Activated CD8-positive, alpha-beta T cell treated with anti-CD3 and anti-CD28 coated beads for 36 hours (primary cell): ENCODE results near the gene RAD51B. TPM values are rescaled to one million over a fixed set of nuclear protein-coding genes. Genes with fewer than 3 reads are reported as not detected.
"Not testable (repeated sequence)": the region's sequence is repeated elsewhere in the genome, so short reads cannot be mapped to it uniquely, and the experiment has no call there.

Experiments used
- ATAC-seq: fragments of 200-7000 bp; cut with Tn5 transposase; one replicate; pipeline ENCODE4 v1.10.0; 2021; ENCODE audit warnings: mild to moderate bottlenecking, moderate library complexity
- CTCF ChIA-PET: fragments of 350-600 bp; sonication (Branson Sonifier 250); formaldehyde crosslinking; loops from one replicate; lab custom pipeline; 2021; ENCODE audit warnings: antibody characterized with exemption; lab: Charles Lee
- POLR2A ChIA-PET: fragments of 350-600 bp; sonication (Branson Sonifier 250); formaldehyde crosslinking; loops from one replicate; lab custom pipeline; 2021; ENCODE audit warnings: antibody characterized with exemption; lab: Charles Lee
- DNase-seq: peaks from one replicate; pipeline ENCODE4 v3.0.0-alpha.2; 2020
- H3K27ac Mint-ChIP-seq: one replicate; pipeline ENCODE4 v1.8.0; 2021; ENCODE audit warnings: mild to moderate bottlenecking, mixed read lengths
- H3K27me3 Mint-ChIP-seq: one replicate; pipeline ENCODE4 v1.8.0; 2021; ENCODE audit warnings: mixed read lengths
- H3K36me3 Mint-ChIP-seq: one replicate; pipeline ENCODE4 v1.8.0; 2021; ENCODE audit warnings: low read depth, mixed read lengths
- H3K4me1 Mint-ChIP-seq: one replicate; pipeline ENCODE4 v1.8.0; 2021; ENCODE audit warnings: low read depth, mixed read lengths
- H3K4me3 Mint-ChIP-seq: one replicate; pipeline ENCODE4 v1.8.0; 2021; ENCODE audit warnings: mild to moderate bottlenecking, moderate library complexity, mixed read lengths
- H3K9me3 Mint-ChIP-seq: one replicate; pipeline ENCODE4 v1.8.0; 2021; ENCODE audit warnings: mixed read lengths
- CTCF ChIP-seq: fragments of 200-600 bp; IDR thresholded peaks from one replicate; pipeline ENCODE4 v1.8.0; 2022; ENCODE audit warnings: antibody characterized with exemption, mild to moderate bottlenecking
- intact Hi-C: fragments of 100-400 bp; cut with micrococcal nuclease; formaldehyde crosslinking; loops from one replicate; pipeline ENCODE4 v1.10.0; 2022
- total RNA-seq, 2 experiments: library from RNA; stranded (reverse); gene quantifications; one replicate each; pipeline ENCODE4 v1.2.3, GENCODE V29; 2021

Gene RAD51B
- total RNA-seq, 2 experiments from 2014 or later, result 38.2 to 40.6 TPM

GRCh38 chr14:68424443-68425172 is 605.0 kb downstream of the RAD51B start:
- ChIA-PET POLR2A (no interaction called here), CTCF (no interaction called here)
- no peak overlapping the region for H3K27ac Mint-ChIP-seq
- ATAC-seq (no peak), DNase-seq (no peak)
- H3K36me3 Mint-ChIP-seq, result peaks cover 2% of the 10 kb centered on the region
- intact Hi-C loops, result no loop called here
- H3K9me3 Mint-ChIP-seq, result no peaks in the 10 kb centered on the region
- H3K4me1 Mint-ChIP-seq, result peaks cover 2% of the 10 kb centered on the region
- H3K4me3 Mint-ChIP-seq, result no peak overlapping the region
- no peaks in the 10 kb centered on the region for H3K27me3 Mint-ChIP-seq
- TF ChIP-seq CTCF, result no peak

GRCh38 chr14:68426661-68427549 is 607.3 kb downstream of the RAD51B start:
- ChIA-PET CTCF (interaction anchor here (1.0 kb wide), 1 partner anchor 390 kb away, joined by 3 read pairs; no protein-coding TSS in a partner anchor), POLR2A (no interaction called here)
- Mint-ChIP-seq H3K36me3 (peaks cover 5% of the 10 kb centered on the region), H3K27ac (no peak overlapping the region), H3K9me3 (peaks cover 4% of the 10 kb centered on the region), H3K27me3 (no peaks in the 10 kb centered on the region), H3K4me3 (no peak overlapping the region), H3K4me1 (no peaks in the 10 kb centered on the region)
- intact Hi-C loops, result no loop called here
- TF ChIP-seq CTCF, result no peak
- DNase-seq, result no peak
- ATAC-seq, result no peak

GRCh38 chr14:68427550-68427890 is 607.9 kb downstream of the RAD51B start:
- DNase-seq (no peak), ATAC-seq (no peak)
- H3K4me3 Mint-ChIP-seq, result no peak overlapping the region
- H3K4me1 Mint-ChIP-seq, result no peaks in the 10 kb centered on the region
- intact Hi-C loops, result no loop called here
- no peaks in the 10 kb centered on the region for H3K27me3 Mint-ChIP-seq
- peaks cover 4% of the 10 kb centered on the region for H3K9me3 Mint-ChIP-seq
- no peak overlapping the region for H3K27ac Mint-ChIP-seq
- CTCF ChIA-PET, result interaction anchor here (1.0 kb wide), 1 partner anchor 390 kb away, joined by 3 read pairs; no protein-coding TSS in a partner anchor
- TF ChIP-seq CTCF, result no peak
- H3K36me3 Mint-ChIP-seq, result peaks cover 5% of the 10 kb centered on the region
- POLR2A ChIA-PET, result interaction anchor here (0.6 kb wide), 1 partner anchor 304 kb away, joined by 3 read pairs; no protein-coding TSS in a partner anchor

DNA sequence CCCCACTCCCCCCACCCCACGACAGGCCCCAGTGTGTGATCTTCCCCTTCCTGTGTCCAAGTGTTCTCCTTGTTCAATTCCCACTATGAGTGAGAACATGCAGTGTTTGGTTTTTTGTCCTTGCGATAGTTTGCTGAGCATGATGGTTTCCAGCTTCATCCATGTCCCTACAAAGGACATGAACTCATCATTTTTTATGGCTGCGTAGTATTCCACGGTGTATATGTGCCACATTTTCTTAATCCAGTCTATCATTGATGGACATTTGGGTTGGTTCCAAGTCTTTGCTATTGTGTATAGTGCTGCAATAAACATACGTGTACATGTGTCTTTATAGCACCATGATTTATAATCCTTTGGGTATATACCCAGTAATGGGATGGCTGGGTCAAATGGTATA is 609.3 kb downstream of the RAD51B start:
- CTCF ChIA-PET, ATAC-seq, H3K9me3 Mint-ChIP-seq, DNase-seq, H3K4me3 Mint-ChIP-seq, intact Hi-C loops, H3K36me3 Mint-ChIP-seq, H3K27ac Mint-ChIP-seq, POLR2A ChIA-PET, H3K27me3 Mint-ChIP-seq, H3K4me1 Mint-ChIP-seq: not testable (repeated sequence)

GRCh38 chr14:68434173-68434572 is 614.6 kb downstream of the RAD51B start:
- peak; percentile 21 for DNase-seq
- POLR2A ChIA-PET, H3K27me3 Mint-ChIP-seq, ATAC-seq, intact Hi-C loops, H3K27ac Mint-ChIP-seq, CTCF ChIA-PET, H3K4me1 Mint-ChIP-seq, H3K4me3 Mint-ChIP-seq: not testable (repeated sequence)
- Mint-ChIP-seq H3K9me3 (peaks cover 14% of the 10 kb centered on the region), H3K36me3 (peaks cover 11% of the 10 kb centered on the region)

DNA sequence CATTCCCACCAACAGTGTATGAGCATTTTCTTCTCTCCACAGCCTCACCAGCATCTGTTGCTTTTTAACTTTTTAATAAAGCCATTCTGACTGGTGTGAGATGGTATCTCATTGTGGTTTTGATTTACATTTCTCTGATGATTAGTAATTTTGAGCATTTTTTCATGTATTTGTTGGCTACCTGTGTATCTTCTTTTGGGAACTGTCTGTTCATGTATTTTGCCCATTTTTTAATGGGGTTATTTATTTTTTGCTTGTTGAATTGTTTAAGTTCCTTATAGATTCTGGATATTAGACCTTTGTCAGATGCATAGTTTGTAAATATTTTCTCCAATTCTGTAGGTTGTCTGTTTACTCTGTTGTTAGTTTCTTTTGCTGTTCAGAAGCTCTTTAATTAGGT is 616.1 kb downstream of the RAD51B start:
- H3K27ac Mint-ChIP-seq, CTCF ChIA-PET, intact Hi-C loops: not testable (repeated sequence)

More for the DNA sequence above, 616.1 kb downstream of the RAD51B start:
- POLR2A ChIA-PET, H3K4me3 Mint-ChIP-seq, ATAC-seq, H3K36me3 Mint-ChIP-seq, DNase-seq, H3K4me1 Mint-ChIP-seq, H3K27me3 Mint-ChIP-seq: not testable (repeated sequence)
- H3K9me3 Mint-ChIP-seq, result peaks cover 10% of the 10 kb centered on the region
